H9 (cell line): ENCODE measurements around the gene IL5. TPM values are rescaled to one million over a fixed set of nuclear protein-coding genes. Genes with fewer than 3 reads are reported as not detected.

Source experiments
- DNase-seq: peaks from one replicate; pipeline ENCODE4 v3.0.0-alpha.2; 2017
- H2AFZ ChIP-seq: one replicate; pipeline ENCODE4 v1.6.1; 2013; ENCODE audit warnings: mild to moderate bottlenecking, low read length, control low read depth, moderate library complexity
- H2AK5ac ChIP-seq: 2 replicates; pipeline ENCODE4 v1.6.1; 2013; ENCODE audit warnings: low read length, control low read depth, mixed read lengths; ENCODE audit not compliant: insufficient read length
- H2BK120ac ChIP-seq: one replicate; pipeline ENCODE4 v1.6.1; 2013; ENCODE audit warnings: low read depth, mild to moderate bottlenecking, low read length, control low read depth, inconsistent platforms; ENCODE audit not compliant: poor library complexity, severe bottlenecking
- H2BK12ac ChIP-seq: 2 replicates; pipeline ENCODE4 v1.6.1; 2013; ENCODE audit warnings: low read length, control low read depth, mixed read lengths, low read depth; ENCODE audit not compliant: insufficient read length
- H2BK15ac ChIP-seq: 2 replicates; pipeline ENCODE4 v1.6.1; 2013; ENCODE audit warnings: low read depth, low read length, control low read depth
- H2BK20ac ChIP-seq: one replicate; pipeline ENCODE4 v1.6.1; 2013; ENCODE audit warnings: low read depth, mild to moderate bottlenecking, low read length, control low read depth, inconsistent platforms; ENCODE audit not compliant: poor library complexity, severe bottlenecking
- H2BK5ac ChIP-seq: 2 replicates; pipeline ENCODE4 v1.6.1; 2013; ENCODE audit warnings: low read length, control low read depth, mixed read lengths; ENCODE audit not compliant: insufficient read length
- H3K14ac ChIP-seq: 2 replicates; pipeline ENCODE4 v1.6.1; 2013; ENCODE audit warnings: low read length, control low read depth; ENCODE audit not compliant: insufficient read depth
- H3K18ac ChIP-seq: 2 replicates; pipeline ENCODE4 v1.6.1; 2013; ENCODE audit warnings: low read depth, mild to moderate bottlenecking, mixed read lengths, low read length, control low read depth; ENCODE audit not compliant: insufficient read length
- H3K23ac ChIP-seq: 2 replicates; pipeline ENCODE4 v1.6.1; 2013; ENCODE audit warnings: low read length, control low read depth, mixed read lengths, low read depth; ENCODE audit not compliant: insufficient read length
- H3K23me2 ChIP-seq: 2 replicates; pipeline ENCODE4 v1.6.1; 2013; ENCODE audit warnings: low read depth, mild to moderate bottlenecking, mixed read lengths, low read length, control low read depth; ENCODE audit not compliant: insufficient read length, poor library complexity, severe bottlenecking
- H3K27ac ChIP-seq: 2 replicates; pipeline ENCODE4 v1.5.1; 2013; ENCODE audit warnings: low read length, control low read depth, mixed read lengths, low read depth; ENCODE audit not compliant: insufficient read length
- H3K27me3 ChIP-seq: 2 replicates; pipeline ENCODE4 v1.6.1; 2013; ENCODE audit warnings: low read length, control low read depth, inconsistent platforms; ENCODE audit not compliant: insufficient read depth
- H3K4ac ChIP-seq: 2 replicates; pipeline ENCODE4 v1.6.1; 2013; ENCODE audit warnings: low read depth, mild to moderate bottlenecking, control low read depth, inconsistent platforms, low read length, moderate library complexity
- H3K4me1 ChIP-seq: 2 replicates; pipeline ENCODE4 v1.6.1; 2013; ENCODE audit warnings: low read length, control low read depth, inconsistent platforms; ENCODE audit not compliant: insufficient read depth
- H3K4me2 ChIP-seq: 2 replicates; pipeline ENCODE4 v1.6.1; 2013; ENCODE audit warnings: low read length, control low read depth, mixed read lengths; ENCODE audit not compliant: insufficient read length, insufficient read depth
- H3K56ac ChIP-seq: 2 replicates; pipeline ENCODE4 v1.6.1; 2013; ENCODE audit warnings: low read depth, mild to moderate bottlenecking, mixed read lengths, low read length, control low read depth; ENCODE audit not compliant: insufficient read length
- H3K79me1 ChIP-seq: 2 replicates; pipeline ENCODE4 v1.6.1; 2013; ENCODE audit warnings: low read depth, mild to moderate bottlenecking, moderate library complexity, low read length, control low read depth, inconsistent platforms; ENCODE audit not compliant: insufficient read depth, poor library complexity, severe bottlenecking
- H3K79me2 ChIP-seq: 2 replicates; pipeline ENCODE4 v1.6.1; 2013; ENCODE audit warnings: low read length, control low read depth, inconsistent platforms; ENCODE audit not compliant: insufficient read depth
- H3K9ac ChIP-seq: 2 replicates; pipeline ENCODE4 v1.6.1; 2013; ENCODE audit warnings: low read length, control low read depth, mixed read lengths; ENCODE audit not compliant: insufficient read length; ENCODE audit errors: extremely low read depth
- H3K9me3 ChIP-seq: one replicate; pipeline ENCODE4 v1.6.1; 2013; ENCODE audit warnings: low read depth, low read length, inconsistent platforms; ENCODE audit not compliant: control insufficient read depth
- H3T11ph ChIP-seq: one replicate; pipeline ENCODE4 v1.6.1; 2013; ENCODE audit warnings: mild to moderate bottlenecking, low read length, control low read depth, inconsistent platforms
- H4K20me1 ChIP-seq: one replicate; pipeline ENCODE4 v1.6.1; 2013; ENCODE audit not compliant: control insufficient read depth, insufficient read length, insufficient read depth
- H4K5ac ChIP-seq: 2 replicates; pipeline ENCODE4 v1.6.1; 2013; ENCODE audit warnings: low read depth, mild to moderate bottlenecking, mixed read lengths, low read length, control low read depth; ENCODE audit not compliant: insufficient read length
- H4K8ac ChIP-seq: replicated peaks from 2 replicates; pipeline ENCODE4 v1.6.1; 2013; ENCODE audit warnings: low read length, control low read depth, mixed read lengths, low read depth; ENCODE audit not compliant: insufficient read length
- H4K91ac ChIP-seq: 2 replicates; pipeline ENCODE4 v1.6.1; 2013; ENCODE audit warnings: low read depth, mild to moderate bottlenecking, moderate library complexity, mixed read lengths, low read length, control low read depth; ENCODE audit not compliant: insufficient read length
- H3K27ac Mint-ChIP-seq, 3 experiments: 2 replicates in 2 of 3; 3 replicates in 1 of 3; pipeline ENCODE4 v1.8.0; 2020 to 2021; ENCODE audit warnings: mixed read lengths in 3 of 3, mild to moderate bottlenecking in 1 of 3, moderate library complexity in 1 of 3
- H3K27me3 Mint-ChIP-seq: 2 replicates; pipeline ENCODE4 v1.8.0; 2021; ENCODE audit warnings: low read depth, mild to moderate bottlenecking, moderate library complexity, mixed read lengths
- H3K36me3 Mint-ChIP-seq, 3 experiments: 2 replicates in 2 of 3; 3 replicates in 1 of 3; pipeline ENCODE4 v1.8.0; 2020 to 2021; ENCODE audit warnings: low read depth in 3 of 3, mixed read lengths in 3 of 3; ENCODE audit not compliant: insufficient read depth in 1 of 3
- H3K4me1 Mint-ChIP-seq, 2 experiments: 2 replicates each; pipeline ENCODE4 v1.8.0; 2020; ENCODE audit warnings: mixed read lengths in 2 of 2
- H3K4me3 Mint-ChIP-seq, 2 experiments: 2 replicates in 1 of 2; 3 replicates in 1 of 2; pipeline ENCODE4 v1.8.0; 2020 to 2021; ENCODE audit warnings: mild to moderate bottlenecking in 2 of 2, mixed read lengths in 2 of 2, moderate library complexity in 1 of 2
- H3K9me3 Mint-ChIP-seq, 2 experiments: 2 replicates in 1 of 2; 3 replicates in 1 of 2; pipeline ENCODE4 v1.8.0; 2020; ENCODE audit warnings: mild to moderate bottlenecking in 2 of 2, mixed read lengths in 2 of 2, moderate library complexity in 1 of 2
- WGBS: extraction: QIAGEN DNeasy Blood & Tissue Kit; methylation state at CpG from one replicate; pipeline ENCODE4 v1.1.7; 2013; ENCODE audit warnings: missing lambda C conversion rate, low lambda C conversion rate, mixed read lengths; ENCODE audit not compliant: insufficient read length; ENCODE audit errors: extremely low coverage; 5-methylcytosine and 5-hydroxymethylcytosine counted together
- total RNA-seq: library from RNA; stranded (reverse); gene quantifications from 2 replicates; pipeline ENCODE4 v1.2.1, GENCODE V29; 2021
- TF ChIP-seq, protein P1 (sequence below): fragments of 200-600 bp; sonication (generic); conservative IDR thresholded peaks from 3 replicates; pipeline ENCODE4 v1.8.0; 2021; ENCODE audit warnings: antibody characterized with exemption, mild to moderate bottlenecking

Gene IL5
- total RNA-seq, 1 experiment from 2014 or later: not detected

DNA sequence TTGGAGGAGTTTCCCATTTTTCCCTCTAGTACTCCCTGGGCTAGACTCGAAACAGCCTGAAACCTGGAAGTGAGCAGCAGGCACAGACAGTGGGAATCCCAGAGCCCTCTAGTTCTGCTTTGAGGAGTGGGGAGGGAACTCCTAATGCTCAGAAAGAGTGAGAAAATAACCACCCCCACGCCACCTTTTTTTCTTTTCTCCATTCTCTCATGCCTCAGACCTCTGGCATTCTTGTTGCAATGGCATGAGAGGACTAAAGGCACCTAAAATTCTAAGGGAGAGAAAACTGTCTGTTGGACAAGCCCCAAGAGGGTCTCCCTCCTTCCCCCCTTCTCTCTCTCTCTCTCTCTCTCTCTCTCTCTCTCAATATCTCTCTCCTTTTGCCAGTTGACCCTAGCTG is 37.7 kb downstream of the IL5 start:
- Histone ChIP-seq H3K4me2 (no peak overlapping the region), H3K4me1 (no peaks in the 10 kb centered on the region), H3K56ac (no peak overlapping the region), H2BK120ac (no peak overlapping the region), H3K27me3 (no peaks in the 10 kb centered on the region), H2BK5ac (no peak overlapping the region), H3K18ac (no peak overlapping the region), H3K23me2 (no peaks in the 10 kb centered on the region), H4K5ac (no peak overlapping the region), H3K23ac (no peak overlapping the region), H2BK15ac (no peak overlapping the region), H3K9me3 (no peaks in the 10 kb centered on the region), H3K4ac (no peak overlapping the region), H3K9ac (no peak overlapping the region), H2BK20ac (no peak overlapping the region), H3T11ph (no peak overlapping the region), H2BK12ac (no peak overlapping the region), H3K14ac (no peak overlapping the region), H4K8ac (no peak overlapping the region), H4K91ac (no peak overlapping the region), H3K79me1 (no peaks in the 10 kb centered on the region), H2AK5ac (no peak overlapping the region), H4K20me1 (no peaks in the 10 kb centered on the region), H2AFZ (no peak overlapping the region), H3K79me2 (no peaks in the 10 kb centered on the region), H3K27ac (no peak overlapping the region)
- no peaks in the 10 kb centered on the region for H3K27me3 Mint-ChIP-seq
- no CpG with 5 or more reads among the region's 2 CpGs for WGBS
- TF ChIP-seq, protein P1, sequence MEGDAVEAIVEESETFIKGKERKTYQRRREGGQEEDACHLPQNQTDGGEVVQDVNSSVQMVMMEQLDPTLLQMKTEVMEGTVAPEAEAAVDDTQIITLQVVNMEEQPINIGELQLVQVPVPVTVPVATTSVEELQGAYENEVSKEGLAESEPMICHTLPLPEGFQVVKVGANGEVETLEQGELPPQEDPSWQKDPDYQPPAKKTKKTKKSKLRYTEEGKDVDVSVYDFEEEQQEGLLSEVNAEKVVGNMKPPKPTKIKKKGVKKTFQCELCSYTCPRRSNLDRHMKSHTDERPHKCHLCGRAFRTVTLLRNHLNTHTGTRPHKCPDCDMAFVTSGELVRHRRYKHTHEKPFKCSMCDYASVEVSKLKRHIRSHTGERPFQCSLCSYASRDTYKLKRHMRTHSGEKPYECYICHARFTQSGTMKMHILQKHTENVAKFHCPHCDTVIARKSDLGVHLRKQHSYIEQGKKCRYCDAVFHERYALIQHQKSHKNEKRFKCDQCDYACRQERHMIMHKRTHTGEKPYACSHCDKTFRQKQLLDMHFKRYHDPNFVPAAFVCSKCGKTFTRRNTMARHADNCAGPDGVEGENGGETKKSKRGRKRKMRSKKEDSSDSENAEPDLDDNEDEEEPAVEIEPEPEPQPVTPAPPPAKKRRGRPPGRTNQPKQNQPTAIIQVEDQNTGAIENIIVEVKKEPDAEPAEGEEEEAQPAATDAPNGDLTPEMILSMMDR: no peak
- peaks cover 5 to 10% of the 10 kb centered on the region in 2 experiments; a peak in 3 of 4 replicates for H3K4me1 Mint-ChIP-seq
- no peak overlapping the region for H3K4me3 Mint-ChIP-seq
- H3K9me3 Mint-ChIP-seq: peaks cover 0 to 15% of the 10 kb centered on the region in 2 experiments; a peak in 3 of 5 replicates
- no peak for DNase-seq
- no peak overlapping the region for H3K27ac Mint-ChIP-seq
- peaks cover 0 to 10% (median 0%) of the 10 kb centered on the region in 3 experiments; a peak in 4 of 7 replicates for H3K36me3 Mint-ChIP-seq
